Stimulated activated CD8-positive, alpha-beta memory T cell treated with anti-CD3 and anti-CD28 coated beads, Interleukin-4, amount 100 ng/mL, for 48 hours (primary cell): ENCODE measurements around the gene SCN2B.

Experiments
- DNase-seq: peaks from one replicate; pipeline ENCODE4 v3.0.0-alpha.2; 2020

The SCN2B gene

GRCh38 chr11:118175993-118176777 lies at the start of gene SCN2B:
Gene SCN2B, minus strand, starts transcription at chr11:118176639. Its CDS starts 208 bp downstream, at chr11:118176431.
- no peak for DNase-seq

- peak; percentile 75 for DNase-seq
Measured at GRCh38 chr11:118224511-118225188, 48.2 kb upstream of the SCN2B start, which contains the start of gene JAML. Gene JAML, minus strand, starts transcription at chr11:118225011. Its CDS starts 10,145 bp downstream, at chr11:118214866.

- peak; percentile 59 for DNase-seq
Measured at GRCh38 chr11:118223992-118224391, 47.6 kb upstream of the SCN2B start.

- DNase-seq: no peak
Measured at GRCh38 chr11:118223570-118223969, 47.1 kb upstream of the SCN2B start.

GRCh38 chr11:118222437-118222836 lies 46.0 kb upstream of the SCN2B start:
- DNase-seq: no peak

- peak; percentile 65 for DNase-seq
Measured at GRCh38 chr11:118221419-118221818, 45.0 kb upstream of the SCN2B start.

- no peak for DNase-seq
Measured at GRCh38 chr11:118219732-118220131, 43.3 kb upstream of the SCN2B start.

- DNase-seq: no peak
Measured at GRCh38 chr11:118219244-118219643, 42.8 kb upstream of the SCN2B start.

GRCh38 chr11:118217575-118217974 lies 41.1 kb upstream of the SCN2B start:
- peak; percentile 59 for DNase-seq

GRCh38 chr11:118216621-118217481 lies 40.4 kb upstream of the SCN2B start:
- peak; percentile 73 for DNase-seq

- no peak for DNase-seq
Measured at GRCh38 chr11:118215765-118216164, 39.3 kb upstream of the SCN2B start.

- DNase-seq: peak; percentile 67
Measured at GRCh38 chr11:118215262-118215661, 38.8 kb upstream of the SCN2B start.

- no peak for DNase-seq
Measured at GRCh38 chr11:118214210-118214914, 37.9 kb upstream of the SCN2B start.

GRCh38 chr11:118213781-118214180 lies 37.3 kb upstream of the SCN2B start:
- DNase-seq: no peak

- no peak for DNase-seq
Measured at GRCh38 chr11:118213201-118213600, 36.8 kb upstream of the SCN2B start.

- no peak for DNase-seq
Measured at GRCh38 chr11:118212781-118213191, 36.3 kb upstream of the SCN2B start.

- no peak for DNase-seq
Measured at GRCh38 chr11:118212131-118212725, 35.8 kb upstream of the SCN2B start.

GRCh38 chr11:118211006-118211405 lies 34.6 kb upstream of the SCN2B start:
- DNase-seq: peak; percentile 22

- DNase-seq: no peak
Measured at GRCh38 chr11:118210323-118210722, 33.9 kb upstream of the SCN2B start.

GRCh38 chr11:118209033-118209432 lies 32.6 kb upstream of the SCN2B start:
- no peak for DNase-seq

- DNase-seq: no peak
Measured at GRCh38 chr11:118207079-118207478, 30.6 kb upstream of the SCN2B start.

GRCh38 chr11:118206391-118207031 lies 30.1 kb upstream of the SCN2B start:
- no peak for DNase-seq
